ENCODE data around the gene ANGPTL4. TPM values are rescaled to one million over a fixed set of nuclear protein-coding genes. Genes with fewer than 3 reads are reported as not detected.

Gene ANGPTL4
- total and polyA plus RNA-seq, 2 of the 13 experiments (the other 11 are each of a cell fraction or from before 2014, with no cell fraction given), result 0.80 to 21.7 TPM

DNA sequence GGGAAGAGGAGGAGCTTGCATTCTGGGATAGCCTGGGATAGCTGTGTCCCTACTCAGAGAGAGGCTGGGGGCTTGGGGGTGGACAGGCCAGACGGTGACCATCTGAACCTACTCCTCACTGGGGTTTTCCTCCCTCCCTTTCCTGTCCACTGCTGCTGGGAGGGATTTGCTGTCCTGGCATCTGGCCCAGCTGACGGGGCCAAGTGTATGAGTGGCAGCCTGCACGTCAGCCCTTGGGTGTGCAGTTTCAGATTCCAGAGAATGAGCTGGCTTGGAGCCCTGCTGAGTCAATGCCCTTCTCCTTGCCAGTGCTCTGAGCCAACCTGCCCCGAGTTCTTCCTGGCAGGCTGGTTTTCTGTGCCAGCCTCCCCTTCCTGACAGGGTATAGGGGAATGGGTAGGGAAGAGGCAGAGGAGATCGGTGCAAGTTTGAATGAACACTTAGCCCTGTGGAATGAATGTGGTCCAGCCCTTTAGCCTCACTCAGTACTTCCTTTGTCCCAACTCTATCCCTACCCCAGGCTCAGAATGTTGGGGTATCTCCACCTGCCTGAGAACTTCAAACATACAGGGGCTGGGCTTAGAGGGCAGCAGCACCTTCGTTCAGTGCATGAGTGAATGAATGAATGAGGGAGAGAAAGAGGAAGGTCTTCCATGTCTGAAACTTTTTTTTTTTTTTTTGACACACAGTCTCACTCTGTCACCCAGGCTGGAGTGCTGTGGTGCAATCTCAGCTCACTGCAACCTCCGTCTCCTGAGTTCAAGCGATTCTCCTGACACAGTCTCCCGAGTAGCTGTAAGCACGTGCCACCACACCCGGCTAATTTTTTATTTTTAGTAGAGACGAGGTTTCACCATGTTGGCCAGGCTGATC is 1.8 kb upstream of the ANGPTL4 start (continued):
- TF ChIP-seq ZNF24 (IDR thresholded peaks at IDR 0.05) (peak; percentile 23; the same call in 1 of the 2 replicates), ZNF17 (CRISPR knock-in tag; IDR thresholded peaks at IDR 0.05) (no peak), ZNF234 (CRISPR knock-in tag; conservative IDR thresholded peaks at IDR 0.05) (no peak), YEATS2 (CRISPR knock-in tag; IDR thresholded peaks at IDR 0.05; ENCODE audit: borderline replicate concordance) (no peak), KLF6 (CRISPR knock-in tag; IDR thresholded peaks at IDR 0.05) (peak; percentile 56; the same call in 1 of the 2 replicates), TGIF2 (CRISPR knock-in tag; IDR thresholded peaks at IDR 0.05) (peak; percentile 50; the same call in 1 of the 2 replicates), ZNF20 (CRISPR knock-in tag; IDR thresholded peaks at IDR 0.05) (no peak), MBD4 (IDR thresholded peaks at IDR 0.05; ENCODE audit: borderline replicate concordance, low read length) (no peak), ZNF460 (CRISPR knock-in tag; IDR thresholded peaks at IDR 0.05; ENCODE audit: borderline replicate concordance) (no peak), ZSCAN21 (CRISPR knock-in tag; IDR thresholded peaks at IDR 0.05; ENCODE audit: borderline replicate concordance) (no peak), RAD21 (CRISPR knock-in tag; IDR thresholded peaks at IDR 0.05) (no peak), AHR (CRISPR knock-in tag; IDR thresholded peaks at IDR 0.05) (no peak), REPIN1 (CRISPR knock-in tag; IDR thresholded peaks at IDR 0.05; ENCODE audit: borderline replicate concordance, low read depth) (no peak), ARNTL (CRISPR knock-in tag; IDR thresholded peaks at IDR 0.05) (no peak), ZNF333 (CRISPR knock-in tag; IDR thresholded peaks at IDR 0.05; ENCODE audit: borderline replicate concordance) (no peak), MYNN (CRISPR knock-in tag; IDR thresholded peaks at IDR 0.05; ENCODE audit: low read depth) (no peak), ZSCAN30 (CRISPR knock-in tag; IDR thresholded peaks at IDR 0.05) (no peak), HMG20B (CRISPR knock-in tag; conservative IDR thresholded peaks at IDR 0.05) (no peak), SMYD3 (CRISPR knock-in tag; IDR thresholded peaks at IDR 0.05) (no peak)
- TF ChIP-seq, protein P1, sequence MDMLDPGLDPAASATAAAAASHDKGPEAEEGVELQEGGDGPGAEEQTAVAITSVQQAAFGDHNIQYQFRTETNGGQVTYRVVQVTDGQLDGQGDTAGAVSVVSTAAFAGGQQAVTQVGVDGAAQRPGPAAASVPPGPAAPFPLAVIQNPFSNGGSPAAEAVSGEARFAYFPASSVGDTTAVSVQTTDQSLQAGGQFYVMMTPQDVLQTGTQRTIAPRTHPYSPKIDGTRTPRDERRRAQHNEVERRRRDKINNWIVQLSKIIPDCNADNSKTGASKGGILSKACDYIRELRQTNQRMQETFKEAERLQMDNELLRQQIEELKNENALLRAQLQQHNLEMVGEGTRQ (IDR thresholded peaks at IDR 0.05; ENCODE audit: low read depth, low read length), result no peak
- TF ChIP-seq, protein P1 (CRISPR knock-in tag; IDR thresholded peaks at IDR 0.05; ENCODE audit: borderline replicate concordance), result no peak
- TF ChIP-seq, protein P2, sequence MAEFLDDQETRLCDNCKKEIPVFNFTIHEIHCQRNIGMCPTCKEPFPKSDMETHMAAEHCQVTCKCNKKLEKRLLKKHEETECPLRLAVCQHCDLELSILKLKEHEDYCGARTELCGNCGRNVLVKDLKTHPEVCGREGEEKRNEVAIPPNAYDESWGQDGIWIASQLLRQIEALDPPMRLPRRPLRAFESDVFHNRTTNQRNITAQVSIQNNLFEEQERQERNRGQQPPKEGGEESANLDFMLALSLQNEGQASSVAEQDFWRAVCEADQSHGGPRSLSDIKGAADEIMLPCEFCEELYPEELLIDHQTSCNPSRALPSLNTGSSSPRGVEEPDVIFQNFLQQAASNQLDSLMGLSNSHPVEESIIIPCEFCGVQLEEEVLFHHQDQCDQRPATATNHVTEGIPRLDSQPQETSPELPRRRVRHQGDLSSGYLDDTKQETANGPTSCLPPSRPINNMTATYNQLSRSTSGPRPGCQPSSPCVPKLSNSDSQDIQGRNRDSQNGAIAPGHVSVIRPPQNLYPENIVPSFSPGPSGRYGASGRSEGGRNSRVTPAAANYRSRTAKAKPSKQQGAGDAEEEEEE (CRISPR knock-in tag; IDR thresholded peaks at IDR 0.05; ENCODE audit: borderline replicate concordance), result no peak
- TF ChIP-seq, protein P3, sequence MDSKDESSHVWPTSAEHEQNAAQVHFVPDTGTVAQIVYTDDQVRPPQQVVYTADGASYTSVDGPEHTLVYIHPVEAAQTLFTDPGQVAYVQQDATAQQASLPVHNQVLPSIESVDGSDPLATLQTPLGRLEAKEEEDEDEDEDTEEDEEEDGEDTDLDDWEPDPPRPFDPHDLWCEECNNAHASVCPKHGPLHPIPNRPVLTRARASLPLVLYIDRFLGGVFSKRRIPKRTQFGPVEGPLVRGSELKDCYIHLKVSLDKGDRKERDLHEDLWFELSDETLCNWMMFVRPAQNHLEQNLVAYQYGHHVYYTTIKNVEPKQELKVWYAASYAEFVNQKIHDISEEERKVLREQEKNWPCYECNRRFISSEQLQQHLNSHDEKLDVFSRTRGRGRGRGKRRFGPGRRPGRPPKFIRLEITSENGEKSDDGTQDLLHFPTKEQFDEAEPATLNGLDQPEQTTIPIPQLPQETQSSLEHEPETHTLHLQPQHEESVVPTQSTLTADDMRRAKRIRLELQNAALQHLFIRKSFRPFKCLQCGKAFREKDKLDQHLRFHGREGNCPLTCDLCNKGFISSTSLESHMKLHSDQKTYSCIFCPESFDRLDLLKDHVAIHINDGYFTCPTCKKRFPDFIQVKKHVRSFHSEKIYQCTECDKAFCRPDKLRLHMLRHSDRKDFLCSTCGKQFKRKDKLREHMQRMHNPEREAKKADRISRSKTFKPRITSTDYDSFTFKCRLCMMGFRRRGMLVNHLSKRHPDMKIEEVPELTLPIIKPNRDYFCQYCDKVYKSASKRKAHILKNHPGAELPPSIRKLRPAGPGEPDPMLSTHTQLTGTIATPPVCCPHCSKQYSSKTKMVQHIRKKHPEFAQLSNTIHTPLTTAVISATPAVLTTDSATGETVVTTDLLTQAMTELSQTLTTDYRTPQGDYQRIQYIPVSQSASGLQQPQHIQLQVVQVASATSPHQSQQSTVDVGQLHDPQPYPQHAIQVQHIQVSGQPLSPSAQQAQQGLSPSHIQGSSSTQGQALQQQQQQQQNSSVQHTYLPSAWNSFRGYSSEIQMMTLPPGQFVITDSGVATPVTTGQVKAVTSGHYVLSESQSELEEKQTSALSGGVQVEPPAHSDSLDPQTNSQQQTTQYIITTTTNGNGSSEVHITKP (CRISPR knock-in tag; IDR thresholded peaks at IDR 0.05; ENCODE audit: low read depth), result no peak
